Measurements from ENCODE around the gene GPR52.

DNA sequence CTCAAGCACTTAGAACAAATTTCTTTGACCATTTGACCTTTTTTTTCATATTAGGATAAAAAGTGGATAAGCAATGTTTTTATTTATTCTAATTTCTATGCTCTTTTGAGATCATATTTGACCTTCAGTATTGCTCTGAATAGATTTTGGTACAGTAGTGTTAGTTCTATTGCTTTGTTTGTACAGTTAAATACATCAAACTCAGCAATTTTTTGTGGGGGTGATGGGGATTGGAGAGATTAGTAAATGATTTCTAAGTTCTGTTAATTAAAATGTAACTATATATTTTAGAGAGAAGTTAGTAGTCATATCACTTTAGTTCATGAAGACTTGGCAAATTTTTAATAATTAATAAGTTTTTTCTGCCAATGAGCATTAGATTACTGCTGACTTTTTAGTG, 2.4 kb upstream of the GPR52 start:
- TF ChIP-seq, protein P1, sequence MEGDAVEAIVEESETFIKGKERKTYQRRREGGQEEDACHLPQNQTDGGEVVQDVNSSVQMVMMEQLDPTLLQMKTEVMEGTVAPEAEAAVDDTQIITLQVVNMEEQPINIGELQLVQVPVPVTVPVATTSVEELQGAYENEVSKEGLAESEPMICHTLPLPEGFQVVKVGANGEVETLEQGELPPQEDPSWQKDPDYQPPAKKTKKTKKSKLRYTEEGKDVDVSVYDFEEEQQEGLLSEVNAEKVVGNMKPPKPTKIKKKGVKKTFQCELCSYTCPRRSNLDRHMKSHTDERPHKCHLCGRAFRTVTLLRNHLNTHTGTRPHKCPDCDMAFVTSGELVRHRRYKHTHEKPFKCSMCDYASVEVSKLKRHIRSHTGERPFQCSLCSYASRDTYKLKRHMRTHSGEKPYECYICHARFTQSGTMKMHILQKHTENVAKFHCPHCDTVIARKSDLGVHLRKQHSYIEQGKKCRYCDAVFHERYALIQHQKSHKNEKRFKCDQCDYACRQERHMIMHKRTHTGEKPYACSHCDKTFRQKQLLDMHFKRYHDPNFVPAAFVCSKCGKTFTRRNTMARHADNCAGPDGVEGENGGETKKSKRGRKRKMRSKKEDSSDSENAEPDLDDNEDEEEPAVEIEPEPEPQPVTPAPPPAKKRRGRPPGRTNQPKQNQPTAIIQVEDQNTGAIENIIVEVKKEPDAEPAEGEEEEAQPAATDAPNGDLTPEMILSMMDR (IDR thresholded peaks at IDR 0.05) = no peak
- TF ChIP-seq CBFB (CRISPR knock-in tag; IDR thresholded peaks at IDR 0.05; ENCODE audit: low read depth) (no peak), NFYB (CRISPR knock-in tag; conservative IDR thresholded peaks at IDR 0.05; ENCODE audit: low read depth) (no peak), ZNF138 (CRISPR knock-in tag; conservative IDR thresholded peaks at IDR 0.05) (no peak)
- TF ChIP-seq, protein P2, sequence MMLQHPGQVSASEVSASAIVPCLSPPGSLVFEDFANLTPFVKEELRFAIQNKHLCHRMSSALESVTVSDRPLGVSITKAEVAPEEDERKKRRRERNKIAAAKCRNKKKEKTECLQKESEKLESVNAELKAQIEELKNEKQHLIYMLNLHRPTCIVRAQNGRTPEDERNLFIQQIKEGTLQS (CRISPR knock-in tag; conservative IDR thresholded peaks at IDR 0.05) = no peak
- TF ChIP-seq, protein P3, sequence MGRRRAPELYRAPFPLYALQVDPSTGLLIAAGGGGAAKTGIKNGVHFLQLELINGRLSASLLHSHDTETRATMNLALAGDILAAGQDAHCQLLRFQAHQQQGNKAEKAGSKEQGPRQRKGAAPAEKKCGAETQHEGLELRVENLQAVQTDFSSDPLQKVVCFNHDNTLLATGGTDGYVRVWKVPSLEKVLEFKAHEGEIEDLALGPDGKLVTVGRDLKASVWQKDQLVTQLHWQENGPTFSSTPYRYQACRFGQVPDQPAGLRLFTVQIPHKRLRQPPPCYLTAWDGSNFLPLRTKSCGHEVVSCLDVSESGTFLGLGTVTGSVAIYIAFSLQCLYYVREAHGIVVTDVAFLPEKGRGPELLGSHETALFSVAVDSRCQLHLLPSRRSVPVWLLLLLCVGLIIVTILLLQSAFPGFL (CRISPR knock-in tag; IDR thresholded peaks at IDR 0.05; ENCODE audit: borderline replicate concordance) = no peak
- TF ChIP-seq, protein P4, sequence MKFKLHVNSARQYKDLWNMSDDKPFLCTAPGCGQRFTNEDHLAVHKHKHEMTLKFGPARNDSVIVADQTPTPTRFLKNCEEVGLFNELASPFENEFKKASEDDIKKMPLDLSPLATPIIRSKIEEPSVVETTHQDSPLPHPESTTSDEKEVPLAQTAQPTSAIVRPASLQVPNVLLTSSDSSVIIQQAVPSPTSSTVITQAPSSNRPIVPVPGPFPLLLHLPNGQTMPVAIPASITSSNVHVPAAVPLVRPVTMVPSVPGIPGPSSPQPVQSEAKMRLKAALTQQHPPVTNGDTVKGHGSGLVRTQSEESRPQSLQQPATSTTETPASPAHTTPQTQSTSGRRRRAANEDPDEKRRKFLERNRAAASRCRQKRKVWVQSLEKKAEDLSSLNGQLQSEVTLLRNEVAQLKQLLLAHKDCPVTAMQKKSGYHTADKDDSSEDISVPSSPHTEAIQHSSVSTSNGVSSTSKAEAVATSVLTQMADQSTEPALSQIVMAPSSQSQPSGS (CRISPR knock-in tag; IDR thresholded peaks at IDR 0.05; ENCODE audit: borderline replicate concordance, low read depth) = no peak
- TF ChIP-seq, protein P5, sequence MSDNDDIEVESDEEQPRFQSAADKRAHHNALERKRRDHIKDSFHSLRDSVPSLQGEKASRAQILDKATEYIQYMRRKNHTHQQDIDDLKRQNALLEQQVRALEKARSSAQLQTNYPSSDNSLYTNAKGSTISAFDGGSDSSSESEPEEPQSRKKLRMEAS (CRISPR knock-in tag; IDR thresholded peaks at IDR 0.05) = no peak
